Neural cell (in vitro differentiated cells): ENCODE measurements around the gene IREB2. TPM values are rescaled to one million over a fixed set of nuclear protein-coding genes. Genes with fewer than 3 reads are reported as not detected.

Experiments used
- H2AFZ ChIP-seq: fragments of 200-600, 300-800 bp; sonication (generic), shearing (Covaris generic); 2 replicates; pipeline ENCODE4 v1.6.0; 2014; ENCODE audit warnings: low read depth, mild to moderate bottlenecking, antibody characterized with exemption, low read length, moderate library complexity
- H3F3A ChIP-seq: fragments of 200-600 bp; shearing (Covaris generic); 2 replicates; pipeline ENCODE4 v1.6.1; 2016; ENCODE audit warnings: mild to moderate bottlenecking, moderate library complexity, mixed read lengths, antibody characterized with exemption, low read length; ENCODE audit not compliant: insufficient read depth, poor library complexity, severe bottlenecking
- H3K27ac ChIP-seq: fragments of 200-600, 300-800 bp; sonication (generic), shearing (Covaris generic); 2 replicates; pipeline ENCODE4 v1.5.1; 2014; ENCODE audit warnings: mild to moderate bottlenecking, low read length, moderate library complexity
- H3K27me3 ChIP-seq: fragments of 300-800, 200-600 bp; sonication (generic), shearing (Covaris generic); 2 replicates; pipeline ENCODE4 v1.6.0; 2014; ENCODE audit warnings: mild to moderate bottlenecking, low read depth, low read length, moderate library complexity; ENCODE audit not compliant: insufficient read depth
- H3K36me3 ChIP-seq: fragments of 300-800, 200-600 bp; sonication (generic), shearing (Covaris generic); 2 replicates; pipeline ENCODE4 v1.5.1; 2014; ENCODE audit warnings: mild to moderate bottlenecking, antibody characterized with exemption, low read length, moderate library complexity; ENCODE audit not compliant: insufficient read depth
- H3K4me2 ChIP-seq: fragments of 300-800, 200-600 bp; sonication (generic), shearing (Covaris generic); 2 replicates; pipeline ENCODE4 v1.6.0; 2014; ENCODE audit warnings: mild to moderate bottlenecking, low read length
- H3K4me3 ChIP-seq: fragments of 300-800, 200-600 bp; sonication (generic), shearing (Covaris generic); 2 replicates; pipeline ENCODE4 v1.5.1; 2014; ENCODE audit warnings: mild to moderate bottlenecking, low read length, moderate library complexity
- H3K79me2 ChIP-seq: fragments of 200-600 bp; shearing (Covaris generic); replicated peaks from 2 replicates; pipeline ENCODE4 v1.6.0; 2014; ENCODE audit warnings: mild to moderate bottlenecking, low read length, moderate library complexity; ENCODE audit not compliant: insufficient read depth
- H3K9ac ChIP-seq: fragments of 300-800, 200-600 bp; sonication (generic), shearing (Covaris generic); 2 replicates; pipeline ENCODE4 v1.6.1; 2016; ENCODE audit warnings: mild to moderate bottlenecking, low read length, mixed read lengths
- H3K9me2 ChIP-seq: fragments of 200-600 bp; shearing (Covaris generic); 2 replicates; pipeline ENCODE4 v1.6.1; 2016; ENCODE audit warnings: mild to moderate bottlenecking, low read length, mixed read lengths; ENCODE audit not compliant: insufficient read depth
- H3K9me3 ChIP-seq: fragments of 200-600, 300-800 bp; sonication (generic), shearing (Covaris generic); 2 replicates; pipeline ENCODE4 v1.6.1; 2016; ENCODE audit warnings: mild to moderate bottlenecking, mixed run types, low read length, moderate library complexity, mixed read lengths
- H4K20me1 ChIP-seq: fragments of 200-600 bp; shearing (Covaris generic); 2 replicates; pipeline ENCODE4 v1.6.1; 2016; ENCODE audit warnings: mild to moderate bottlenecking, mixed run types; ENCODE audit not compliant: insufficient read depth
- EP300 ChIP-seq: fragments of 450-650 bp; conservative IDR thresholded peaks from 2 replicates; pipeline ENCODE4 v1.6.1; 2014; ENCODE audit warnings: antibody characterized with exemption, mild to moderate bottlenecking, moderate library complexity; ENCODE audit not compliant: poor library complexity, severe bottlenecking
- EZH2 ChIP-seq: fragments of 200-600, 300-800 bp; shearing (Covaris generic), sonication (generic); IDR thresholded peaks from 2 replicates; pipeline ENCODE4 v1.6.1; 2014; ENCODE audit warnings: antibody characterized with exemption, low read length, borderline replicate concordance, mild to moderate bottlenecking; ENCODE audit not compliant: insufficient read depth, poor library complexity, severe bottlenecking
- MXI1 ChIP-seq: fragments of 450-650 bp; conservative IDR thresholded peaks from 2 replicates; pipeline ENCODE4 v1.6.1; 2014; ENCODE audit warnings: antibody characterized with exemption, mild to moderate bottlenecking; ENCODE audit not compliant: poor library complexity, severe bottlenecking
- POLR2AphosphoS5 ChIP-seq: IDR thresholded peaks from 2 replicates; pipeline ENCODE4 v1.6.1; 2012
- RAD21 ChIP-seq: fragments of 450-650 bp; conservative IDR thresholded peaks from 2 replicates; pipeline ENCODE4 v1.6.1; 2014; ENCODE audit warnings: antibody characterized with exemption, mild to moderate bottlenecking, moderate library complexity
- SMC3 ChIP-seq: fragments of 450-650 bp; conservative IDR thresholded peaks from 2 replicates; pipeline ENCODE4 v1.6.1; 2014; ENCODE audit warnings: antibody characterized with exemption, mild to moderate bottlenecking, moderate library complexity; ENCODE audit not compliant: poor library complexity
- TAF1 ChIP-seq: IDR thresholded peaks from 2 replicates; pipeline ENCODE4 v1.6.1; 2012; ENCODE audit warnings: low read depth
- polyA plus RNA-seq: library from polyadenylated mRNA; depleted of rRNA; stranded (reverse); fragments of >200 nt; gene quantifications from 2 replicates; pipeline ENCODE4 v1.2.3, GENCODE V29; 2014
- TF ChIP-seq, protein P1 (sequence below): fragments of 450-650 bp; IDR thresholded peaks from 2 replicates; pipeline ENCODE4 v1.5.1; 2014; ENCODE audit warnings: antibody characterized with exemption, mild to moderate bottlenecking, moderate library complexity; ENCODE audit not compliant: poor library complexity, severe bottlenecking
- TF ChIP-seq, protein P2 (sequence below): IDR thresholded peaks from 2 replicates; pipeline ENCODE4 v1.6.1; 2012; ENCODE audit warnings: borderline replicate concordance

Gene IREB2
- polyA plus RNA-seq, 1 donor from 2014 or later, result 45.5 TPM

DNA sequence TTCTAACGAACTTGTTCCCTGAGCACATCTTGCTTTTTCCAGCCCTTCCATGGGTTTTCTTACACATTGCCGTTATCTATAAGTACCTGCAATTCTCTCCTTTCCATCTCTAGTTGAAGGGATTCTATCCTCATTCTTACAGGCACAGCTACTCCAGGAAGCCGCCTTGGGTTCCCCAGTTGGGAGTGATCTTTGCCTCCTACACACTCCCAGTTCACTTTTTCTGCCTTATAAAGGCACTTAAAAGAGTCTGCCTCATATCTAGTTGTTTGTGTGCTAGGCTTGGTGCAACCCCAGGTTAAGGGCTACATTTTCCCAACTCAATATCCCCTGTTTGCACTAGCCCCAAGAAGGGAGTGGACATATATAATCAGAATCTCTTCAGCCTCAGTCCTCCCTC lies 44.0 kb upstream of the IREB2 start:
- H3K9me2 ChIP-seq, result no peaks in the 10 kb centered on the region
- no peak overlapping the region for H3K9ac ChIP-seq
- no peak for TF ChIP-seq EP300
- TF ChIP-seq, protein P1, sequence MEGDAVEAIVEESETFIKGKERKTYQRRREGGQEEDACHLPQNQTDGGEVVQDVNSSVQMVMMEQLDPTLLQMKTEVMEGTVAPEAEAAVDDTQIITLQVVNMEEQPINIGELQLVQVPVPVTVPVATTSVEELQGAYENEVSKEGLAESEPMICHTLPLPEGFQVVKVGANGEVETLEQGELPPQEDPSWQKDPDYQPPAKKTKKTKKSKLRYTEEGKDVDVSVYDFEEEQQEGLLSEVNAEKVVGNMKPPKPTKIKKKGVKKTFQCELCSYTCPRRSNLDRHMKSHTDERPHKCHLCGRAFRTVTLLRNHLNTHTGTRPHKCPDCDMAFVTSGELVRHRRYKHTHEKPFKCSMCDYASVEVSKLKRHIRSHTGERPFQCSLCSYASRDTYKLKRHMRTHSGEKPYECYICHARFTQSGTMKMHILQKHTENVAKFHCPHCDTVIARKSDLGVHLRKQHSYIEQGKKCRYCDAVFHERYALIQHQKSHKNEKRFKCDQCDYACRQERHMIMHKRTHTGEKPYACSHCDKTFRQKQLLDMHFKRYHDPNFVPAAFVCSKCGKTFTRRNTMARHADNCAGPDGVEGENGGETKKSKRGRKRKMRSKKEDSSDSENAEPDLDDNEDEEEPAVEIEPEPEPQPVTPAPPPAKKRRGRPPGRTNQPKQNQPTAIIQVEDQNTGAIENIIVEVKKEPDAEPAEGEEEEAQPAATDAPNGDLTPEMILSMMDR, result no peak
- TF ChIP-seq, protein P2, sequence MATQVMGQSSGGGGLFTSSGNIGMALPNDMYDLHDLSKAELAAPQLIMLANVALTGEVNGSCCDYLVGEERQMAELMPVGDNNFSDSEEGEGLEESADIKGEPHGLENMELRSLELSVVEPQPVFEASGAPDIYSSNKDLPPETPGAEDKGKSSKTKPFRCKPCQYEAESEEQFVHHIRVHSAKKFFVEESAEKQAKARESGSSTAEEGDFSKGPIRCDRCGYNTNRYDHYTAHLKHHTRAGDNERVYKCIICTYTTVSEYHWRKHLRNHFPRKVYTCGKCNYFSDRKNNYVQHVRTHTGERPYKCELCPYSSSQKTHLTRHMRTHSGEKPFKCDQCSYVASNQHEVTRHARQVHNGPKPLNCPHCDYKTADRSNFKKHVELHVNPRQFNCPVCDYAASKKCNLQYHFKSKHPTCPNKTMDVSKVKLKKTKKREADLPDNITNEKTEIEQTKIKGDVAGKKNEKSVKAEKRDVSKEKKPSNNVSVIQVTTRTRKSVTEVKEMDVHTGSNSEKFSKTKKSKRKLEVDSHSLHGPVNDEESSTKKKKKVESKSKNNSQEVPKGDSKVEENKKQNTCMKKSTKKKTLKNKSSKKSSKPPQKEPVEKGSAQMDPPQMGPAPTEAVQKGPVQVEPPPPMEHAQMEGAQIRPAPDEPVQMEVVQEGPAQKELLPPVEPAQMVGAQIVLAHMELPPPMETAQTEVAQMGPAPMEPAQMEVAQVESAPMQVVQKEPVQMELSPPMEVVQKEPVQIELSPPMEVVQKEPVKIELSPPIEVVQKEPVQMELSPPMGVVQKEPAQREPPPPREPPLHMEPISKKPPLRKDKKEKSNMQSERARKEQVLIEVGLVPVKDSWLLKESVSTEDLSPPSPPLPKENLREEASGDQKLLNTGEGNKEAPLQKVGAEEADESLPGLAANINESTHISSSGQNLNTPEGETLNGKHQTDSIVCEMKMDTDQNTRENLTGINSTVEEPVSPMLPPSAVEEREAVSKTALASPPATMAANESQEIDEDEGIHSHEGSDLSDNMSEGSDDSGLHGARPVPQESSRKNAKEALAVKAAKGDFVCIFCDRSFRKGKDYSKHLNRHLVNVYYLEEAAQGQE, result no peak
- TF ChIP-seq SMC3, result no peak
- TF ChIP-seq TAF1, result no peak
- TF ChIP-seq RAD21, result no peak
- TF ChIP-seq EZH2, result no peak
- H3F3A ChIP-seq, result no peaks in the 10 kb centered on the region
- no peaks in the 10 kb centered on the region for H3K36me3 ChIP-seq
- no peak overlapping the region for H3K27ac ChIP-seq
- H3K9me3 ChIP-seq, result no peaks in the 10 kb centered on the region
- H4K20me1 ChIP-seq, result no peaks in the 10 kb centered on the region
- H3K4me3 ChIP-seq, result no peak overlapping the region
- no peak overlapping the region for H3K4me2 ChIP-seq
- H2AFZ ChIP-seq, result no peak overlapping the region
- H3K79me2 ChIP-seq, result no peaks in the 10 kb centered on the region
- no peaks in the 10 kb centered on the region for H3K27me3 ChIP-seq

DNA sequence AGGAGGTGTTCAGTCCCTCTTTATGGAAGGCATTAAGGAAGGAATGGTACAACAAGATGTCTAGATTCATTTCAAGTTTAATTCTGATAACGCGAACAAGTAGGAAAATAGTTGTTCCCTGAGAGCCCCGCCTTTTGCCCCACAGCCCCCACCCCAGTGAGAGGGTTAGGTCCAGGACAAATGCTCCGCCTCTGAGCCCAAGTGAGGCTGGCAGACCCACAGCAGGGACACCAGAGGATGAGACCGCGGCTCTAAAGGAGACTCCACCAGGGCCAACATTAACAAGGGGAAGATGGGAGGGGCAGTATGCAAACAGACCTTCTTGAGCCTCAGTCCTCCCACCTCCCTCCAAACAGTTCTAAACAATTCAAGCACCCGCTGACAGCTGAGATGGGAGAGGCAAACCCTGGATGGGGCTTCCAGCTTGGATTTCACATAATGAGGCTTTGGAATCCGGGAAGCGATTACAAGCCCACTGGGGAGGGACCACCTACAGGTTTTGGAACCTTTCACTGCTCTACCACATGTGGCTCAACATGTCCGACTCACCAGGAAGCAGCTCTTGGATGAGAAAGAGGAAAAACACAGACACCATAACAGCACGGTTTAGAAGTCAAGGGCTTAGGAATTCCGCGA lies 42.9 kb upstream of the IREB2 start:
- Histone ChIP-seq H3K27me3 (no peaks in the 10 kb centered on the region), H3K36me3 (no peaks in the 10 kb centered on the region), H3K4me3 (no peak overlapping the region), H3K27ac (no peak overlapping the region), H2AFZ (no peak overlapping the region), H3K9me2 (no peaks in the 10 kb centered on the region), H3K79me2 (no peaks in the 10 kb centered on the region), H3K4me2 (no peak overlapping the region), H4K20me1 (no peaks in the 10 kb centered on the region), H3K9me3 (no peaks in the 10 kb centered on the region), H3F3A (no peaks in the 10 kb centered on the region), H3K9ac (no peak overlapping the region)
- no peak for TF ChIP-seq POLR2AphosphoS5
- TF ChIP-seq TAF1, result no peak
- TF ChIP-seq, protein P2, result no peak
- TF ChIP-seq EP300, result no peak
- no peak for TF ChIP-seq EZH2
- TF ChIP-seq RAD21, result no peak
- no peak for TF ChIP-seq SMC3
- TF ChIP-seq, protein P1, result no peak
- TF ChIP-seq MXI1, result no peak
